ENCODE data around the gene TBC1D10B. TPM values are rescaled to one million over a fixed set of nuclear protein-coding genes. Genes with fewer than 3 reads are reported as not detected.
A peak's percentile ranks its signal among the peaks of the same experiment; 100 is the strongest.

TBC1D10B gene
- total RNA-seq, 5 donors from 2014 or later (not counting 1 experiment from before 2014, with no cell fraction given), result 24.0 to 60.1 (median 52.5) TPM

- H3K4me1 ChIP-seq (ENCODE audit: control insufficient read depth in 1 of 2, extremely low read depth in 1 of 2, insufficient read depth in 2 of 2, low read length in 2 of 2), result peaks cover 2 to 35% of the 10 kb centered on the region in 2 experiments
- H3K9me3 ChIP-seq, result no peaks in the 10 kb centered on the region
- no peak for DNase-seq
- no peak for ATAC-seq (replicated peaks in 1 of 4)
- H3K4me3 ChIP-seq (ENCODE audit: control insufficient read depth in 1 of 2, extremely low read depth in 1 of 2, low read length in 1 of 2), result no peak overlapping the region
- H3K27me3 Mint-ChIP-seq, result no peaks in the 10 kb centered on the region
- 95% methylated on average over 29 of the region's 37 CpGs for WGBS (ENCODE audit: insufficient coverage)
- CTCF ChIA-PET, result interaction anchor here in 1 of 2 donors (0.5 kb wide), 1 partner anchor 20 kb away, joined by 6 read pairs; no protein-coding TSS in a partner anchor
- H3K27ac ChIP-seq (ENCODE audit: low read length), result no peak overlapping the region
- no peaks in the 10 kb centered on the region for H3K9me3 Mint-ChIP-seq
- H3K36me3 ChIP-seq (ENCODE audit: control insufficient read depth in 2 of 2, extremely low read depth in 1 of 2, insufficient read depth in 1 of 2, low read length in 1 of 2), result peaks cover 22 to 46% of the 10 kb centered on the region in 2 donors
- no peaks in the 10 kb centered on the region for H3K27me3 ChIP-seq (replicated peaks in 1 of 2; ENCODE audit: control insufficient read depth in 2 of 2, extremely low read depth in 1 of 2, insufficient read depth in 2 of 2, low read length in 1 of 2)
- no peak overlapping the region for H3K4me3 Mint-ChIP-seq
- no peak overlapping the region for H3K27ac Mint-ChIP-seq
- peaks cover 12% of the 10 kb centered on the region for H3K36me3 Mint-ChIP-seq
- POLR2A ChIA-PET, result no interaction called here
- H3K4me1 Mint-ChIP-seq, result peaks cover 28 to 30% (median 30%) of the 10 kb centered on the region in 3 donors
Measured at GRCh38 chr16:30357715-30358576, 12.3 kb downstream of the TBC1D10B start.

GRCh38 chr16:30357085-30357714 is 13.1 kb downstream of the TBC1D10B start:
- peaks cover 2 to 39% of the 10 kb centered on the region in 2 experiments for H3K4me1 ChIP-seq (ENCODE audit: control insufficient read depth in 1 of 2, extremely low read depth in 1 of 2, insufficient read depth in 2 of 2, low read length in 2 of 2)
- DNase-seq, result no peak
- H3K9me3 ChIP-seq, result no peaks in the 10 kb centered on the region
- no peaks in the 10 kb centered on the region for H3K9me3 Mint-ChIP-seq
- ATAC-seq (replicated peaks in 1 of 4), result no peak
- CTCF ChIA-PET, result interaction anchor here in 1 of 2 donors (2.7 kb wide), 1 partner anchor 14 kb away, joined by 9 read pairs; the partner anchor contains the start of gene TBC1D10B
- no peaks in the 10 kb centered on the region for H3K27me3 Mint-ChIP-seq
- no peaks in the 10 kb centered on the region for H3K27me3 ChIP-seq (replicated peaks in 1 of 2; ENCODE audit: control insufficient read depth in 2 of 2, extremely low read depth in 1 of 2, insufficient read depth in 2 of 2, low read length in 1 of 2)
- peak overlapping the region; percentile 18 for H3K27ac ChIP-seq (ENCODE audit: low read length)
- POLR2A ChIA-PET, result no interaction called here
- peak overlapping the region; percentile 58 to 76 for H3K27ac Mint-ChIP-seq
- peaks cover 30 to 33% (median 30%) of the 10 kb centered on the region in 3 donors for H3K4me1 Mint-ChIP-seq
- no peak overlapping the region for H3K4me3 ChIP-seq (ENCODE audit: control insufficient read depth in 1 of 2, extremely low read depth in 1 of 2, low read length in 1 of 2)
- no peak overlapping the region for H3K4me3 Mint-ChIP-seq
- peaks cover 9% of the 10 kb centered on the region for H3K36me3 Mint-ChIP-seq
- 100% methylated on average over 2 of the region's 5 CpGs for WGBS (ENCODE audit: insufficient coverage)
- peaks cover 22 to 53% of the 10 kb centered on the region in 2 donors for H3K36me3 ChIP-seq (ENCODE audit: control insufficient read depth in 2 of 2, extremely low read depth in 1 of 2, insufficient read depth in 1 of 2, low read length in 1 of 2)

- Histone ChIP-seq H3K36me3 (ENCODE audit: control insufficient read depth in 2 of 2, extremely low read depth in 1 of 2, insufficient read depth in 1 of 2, low read length in 1 of 2) (peaks cover 24 to 59% of the 10 kb centered on the region in 2 donors), H3K4me3 (ENCODE audit: control insufficient read depth in 1 of 2, extremely low read depth in 1 of 2, low read length in 1 of 2) (no peak overlapping the region), H3K27ac (ENCODE audit: low read length) (peak overlapping the region; percentile 83), H3K4me1 (ENCODE audit: control insufficient read depth in 1 of 2, extremely low read depth in 1 of 2, insufficient read depth in 2 of 2, low read length in 2 of 2) (peaks cover 2 to 42% of the 10 kb centered on the region in 2 experiments), H3K27me3 (replicated peaks in 1 of 2; ENCODE audit: control insufficient read depth in 2 of 2, extremely low read depth in 1 of 2, insufficient read depth in 2 of 2, low read length in 1 of 2) (no peaks in the 10 kb centered on the region), H3K9me3 (no peaks in the 10 kb centered on the region)
- DNase-seq, result no peak
- peaks cover 30 to 34% (median 30%) of the 10 kb centered on the region in 3 donors for H3K4me1 Mint-ChIP-seq
- WGBS (ENCODE audit: insufficient coverage), result 76% methylated on average over 6 of the region's 12 CpGs
- H3K9me3 Mint-ChIP-seq, result no peaks in the 10 kb centered on the region
- H3K27me3 Mint-ChIP-seq, result no peaks in the 10 kb centered on the region
- POLR2A ChIA-PET, result no interaction called here
- peak overlapping the region; percentile 96 to 97 for H3K27ac Mint-ChIP-seq
- ATAC-seq (replicated peaks in 1 of 4), result no peak
- peaks cover 9% of the 10 kb centered on the region for H3K36me3 Mint-ChIP-seq
- peak overlapping the region; percentile 92 to 94 (median 93) for H3K4me3 Mint-ChIP-seq
- CTCF ChIA-PET, result interaction anchor here (0.5 to 2.7 kb wide), 3 partner anchors 14 to 533 kb away, joined by 4 to 9 read pairs (median 4); partner anchors contain the start of gene TBC1D10B (in 1 of the 2)
Measured at GRCh38 chr16:30356401-30357084, 13.8 kb downstream of the TBC1D10B start.

GRCh38 chr16:30355954-30356308 is 14.4 kb downstream of the TBC1D10B start:
- H3K27me3 ChIP-seq (replicated peaks in 1 of 2; ENCODE audit: control insufficient read depth in 2 of 2, extremely low read depth in 1 of 2, insufficient read depth in 2 of 2, low read length in 1 of 2), result no peaks in the 10 kb centered on the region
- no peak for DNase-seq
- ChIA-PET POLR2A (interaction anchor here in 1 of 2 donors (0.5 kb wide), 1 partner anchor 1533 kb away, joined by 7 read pairs; the partner anchor contains the start of gene ATXN2L), CTCF (interaction anchor here in 1 of 2 donors (2.7 kb wide), 1 partner anchor 15 kb away, joined by 9 read pairs; the partner anchor contains the start of gene TBC1D10B)
- H3K9me3 ChIP-seq, result no peaks in the 10 kb centered on the region
- peak overlapping the region; percentile 83 for H3K27ac ChIP-seq (ENCODE audit: low read length)
- peaks cover 26 to 62% of the 10 kb centered on the region in 2 donors for H3K36me3 ChIP-seq (ENCODE audit: control insufficient read depth in 2 of 2, extremely low read depth in 1 of 2, insufficient read depth in 1 of 2, low read length in 1 of 2)
- no peaks in the 10 kb centered on the region for H3K27me3 Mint-ChIP-seq
- WGBS (ENCODE audit: insufficient coverage), result 75% methylated on average over 6 of the region's 7 CpGs
- peaks cover 9% of the 10 kb centered on the region for H3K36me3 Mint-ChIP-seq
- H3K4me3 ChIP-seq (ENCODE audit: control insufficient read depth in 1 of 2, extremely low read depth in 1 of 2, low read length in 1 of 2), result peak overlapping the region; percentile 81
- peaks cover 30 to 37% (median 30%) of the 10 kb centered on the region in 3 donors for H3K4me1 Mint-ChIP-seq
- peak overlapping the region; percentile 96 to 97 for H3K27ac Mint-ChIP-seq
- H3K4me3 Mint-ChIP-seq, result peak overlapping the region; percentile 92 to 94 (median 93)
- H3K4me1 ChIP-seq (ENCODE audit: control insufficient read depth in 1 of 2, extremely low read depth in 1 of 2, insufficient read depth in 2 of 2, low read length in 2 of 2), result peaks cover 2 to 48% of the 10 kb centered on the region in 2 experiments
- no peak for ATAC-seq (replicated peaks in 1 of 4)
- H3K9me3 Mint-ChIP-seq, result no peaks in the 10 kb centered on the region

- Mint-ChIP-seq H3K27me3 (no peaks in the 10 kb centered on the region), H3K9me3 (no peaks in the 10 kb centered on the region), H3K36me3 (peaks cover 8% of the 10 kb centered on the region), H3K27ac (peak within 1 kb of the TSS; percentile 96 to 97), H3K4me1 (peaks cover 30 to 42% (median 30%) of the 10 kb centered on the region in 3 donors), H3K4me3 (peak within 1 kb of the TSS; percentile 92 to 94 (median 93))
- peak within 1 kb of the TSS; percentile 83 for H3K27ac ChIP-seq (ENCODE audit: low read length)
- POLR2A ChIA-PET, result interaction anchor here in 1 of 2 donors (0.5 kb wide), 1 partner anchor 1532 kb away, joined by 7 read pairs; the partner anchor contains the start of gene ATXN2L
- H3K4me1 ChIP-seq (ENCODE audit: control insufficient read depth in 1 of 2, extremely low read depth in 1 of 2, insufficient read depth in 2 of 2, low read length in 2 of 2), result peaks cover 2 to 52% of the 10 kb centered on the region in 2 experiments
- peak within 1 kb of the TSS; percentile 81 for H3K4me3 ChIP-seq (ENCODE audit: control insufficient read depth in 1 of 2, extremely low read depth in 1 of 2, low read length in 1 of 2)
- no peaks in the 10 kb centered on the region for H3K9me3 ChIP-seq
- H3K36me3 ChIP-seq (ENCODE audit: control insufficient read depth in 2 of 2, extremely low read depth in 1 of 2, insufficient read depth in 1 of 2, low read length in 1 of 2), result peaks cover 30 to 62% of the 10 kb centered on the region in 2 donors
- no peaks in the 10 kb centered on the region for H3K27me3 ChIP-seq (replicated peaks in 1 of 2; ENCODE audit: control insufficient read depth in 2 of 2, extremely low read depth in 1 of 2, insufficient read depth in 2 of 2, low read length in 1 of 2)
- 0% methylated on average over 24 of the region's 45 CpGs for WGBS (ENCODE audit: insufficient coverage)
- peak; percentile 69 to 95 (median 85) for DNase-seq
- CTCF ChIA-PET, result interaction anchor here in 1 of 2 donors (0.8 to 2.7 kb wide), 3 partner anchors 14 to 54 kb away, joined by 3 to 9 read pairs (median 6); partner anchors contain the start of gene TBC1D10B
- peak; percentile 83 to 96 (median 93) for ATAC-seq (replicated peaks in 1 of 4)
Measured at GRCh38 chr16:30355144-30355953, 14.9 kb downstream of the TBC1D10B start, which contains the start of gene CD2BP2. TSS of gene CD2BP2 (minus strand) at chr16:30355308. CDS start at chr16:30354681, 627 bp downstream.

Data from T-cell (primary cell).